K562 (cell line): ENCODE data around the gene HK1. TPM values are rescaled to one million over a fixed set of nuclear protein-coding genes. Genes with fewer than 3 reads are reported as not detected.

Experiments used
- DIDO1 ChIP-seq: fragments of 450-650 bp; IDR thresholded peaks from 2 replicates; pipeline ENCODE4 v1.6.1; 2016; ENCODE audit warnings: low read depth, missing biosample characterization, missing genetic modification characterization
- E2F3 ChIP-seq: fragments of 250-450 bp; sonication (Bioruptor Pico); IDR thresholded peaks from 2 replicates; pipeline ENCODE4 v1.4.0; 2020; ENCODE audit warnings: mild to moderate bottlenecking
- GABPA ChIP-seq: fragments of 200-800 bp; sonication (Bioruptor generic); conservative IDR thresholded peaks from 2 replicates; pipeline ENCODE4 v1.6.1; 2016; ENCODE audit warnings: low read depth, missing genetic modification characterization, missing compliant biosample characterization
- HMG20B ChIP-seq: fragments of 250-450 bp; sonication (Bioruptor Pico); IDR thresholded peaks from 2 replicates; pipeline ENCODE4 v1.5.0; 2021; ENCODE audit warnings: mild to moderate bottlenecking
- HNRNPLL ChIP-seq: fragments of 200-400 bp; formaldehyde crosslinking; IDR thresholded peaks from 2 replicates; pipeline ENCODE4 v1.6.1; 2017; ENCODE audit warnings: low read length, low read depth, mild to moderate bottlenecking; ENCODE audit not compliant: poor library complexity, severe bottlenecking
- HNRNPUL1 ChIP-seq: fragments of 200-400 bp; formaldehyde crosslinking; IDR thresholded peaks from 2 replicates; pipeline ENCODE4 v1.6.1; 2017; ENCODE audit warnings: low read length
- KDM5B ChIP-seq: fragments of 200-600 bp; sonication (generic); IDR thresholded peaks from 2 replicates; pipeline ENCODE4 v1.6.1; 2012; ENCODE audit warnings: low read depth, mild to moderate bottlenecking, moderate library complexity, low read length, control low read depth, inconsistent platforms; ENCODE audit not compliant: insufficient replicate concordance
- MEF2A ChIP-seq: IDR thresholded peaks from 2 replicates; pipeline ENCODE4 v1.6.1; 2011; ENCODE audit warnings: low read depth, mild to moderate bottlenecking, low read length, moderate library complexity; ENCODE audit not compliant: control insufficient read depth
- NELFE ChIP-seq: IDR thresholded peaks from 2 replicates; pipeline ENCODE4 v1.6.1; 2011; ENCODE audit warnings: mild to moderate bottlenecking; ENCODE audit not compliant: insufficient read depth, insufficient read length
- PRPF4 ChIP-seq: fragments of 200-400 bp; formaldehyde crosslinking; IDR thresholded peaks from one replicate; pipeline ENCODE4 v1.6.1; 2017; ENCODE audit warnings: low read length, low read depth, mild to moderate bottlenecking; ENCODE audit not compliant: insufficient read depth, poor library complexity, severe bottlenecking
- TFAM ChIP-seq: fragments of 250-450 bp; sonication (Bioruptor Pico); conservative IDR thresholded peaks from 2 replicates; pipeline ENCODE4 v1.5.0; 2021; ENCODE audit warnings: mild to moderate bottlenecking, moderate library complexity
- polyA plus RNA-seq, 8 experiments: library from polyadenylated mRNA; depleted of rRNA in 4 of 8; stranded (reverse) in 5 of 8; unstranded in 3 of 8; fragments of >200 nt; fragmentation: Nextera tagmentation in 2 of 8; fragmentation: Illumina TruSeq in 1 of 8; extraction: Ambion mirVana in 2 of 8; extraction: Trizol in 1 of 8; gene quantifications; 2 replicates each; pipeline versions ENCODE4 v1.2.1 to v1.2.3, GENCODE V29; 2011 to 2014; ENCODE audit warnings: inconsistent platforms in 1 of 8, missing spikeins in 1 of 8
- total RNA-seq, 7 experiments: library from RNA; depleted of rRNA in 6 of 7; stranded (reverse); fragments of >200 nt in 6 of 7; fragmentation: Illumina TruSeq in 2 of 7; extraction: Trizol in 2 of 7; gene quantifications; 2 replicates each; pipeline versions ENCODE4 v1.2.1 to v1.2.3, GENCODE V29; 2011 to 2021; ENCODE audit warnings: low replicate concordance in 1 of 7
- TF ChIP-seq, protein P1 (sequence below), 2 experiments: IDR thresholded peaks in 1 of 2; conservative IDR thresholded peaks in 1 of 2; 2 replicates each; pipeline ENCODE4 v1.6.1; 2016; ENCODE audit warnings: low read depth in 2 of 2, mild to moderate bottlenecking in 1 of 2, missing compliant biosample characterization in 1 of 2, missing genetic modification characterization in 1 of 2, moderate library complexity in 1 of 2
- TF ChIP-seq, protein P2 (sequence below): IDR thresholded peaks from 2 replicates; pipeline ENCODE4 v1.6.1; 2011; ENCODE audit not compliant: insufficient read length; ENCODE audit errors: extremely low read depth
- TF ChIP-seq, protein P3 (sequence below): sonication (generic); formaldehyde crosslinking; IDR thresholded peaks from 2 replicates; pipeline ENCODE4 v1.8.0; 2023; ENCODE audit warnings: missing genetic modification reagents, mild to moderate bottlenecking, borderline replicate concordance
- TF ChIP-seq, protein P4 (sequence below), 2 experiments: fragments of 450-650 bp; IDR thresholded peaks; 2 replicates each; pipeline ENCODE4 v1.6.1; 2016

Gene HK1
- total and polyA plus RNA-seq, 9 of the 15 experiments (the other 6 are each of a cell fraction or from before 2014, with no cell fraction given), result 29.2 to 444 (median 193) TPM

DNA sequence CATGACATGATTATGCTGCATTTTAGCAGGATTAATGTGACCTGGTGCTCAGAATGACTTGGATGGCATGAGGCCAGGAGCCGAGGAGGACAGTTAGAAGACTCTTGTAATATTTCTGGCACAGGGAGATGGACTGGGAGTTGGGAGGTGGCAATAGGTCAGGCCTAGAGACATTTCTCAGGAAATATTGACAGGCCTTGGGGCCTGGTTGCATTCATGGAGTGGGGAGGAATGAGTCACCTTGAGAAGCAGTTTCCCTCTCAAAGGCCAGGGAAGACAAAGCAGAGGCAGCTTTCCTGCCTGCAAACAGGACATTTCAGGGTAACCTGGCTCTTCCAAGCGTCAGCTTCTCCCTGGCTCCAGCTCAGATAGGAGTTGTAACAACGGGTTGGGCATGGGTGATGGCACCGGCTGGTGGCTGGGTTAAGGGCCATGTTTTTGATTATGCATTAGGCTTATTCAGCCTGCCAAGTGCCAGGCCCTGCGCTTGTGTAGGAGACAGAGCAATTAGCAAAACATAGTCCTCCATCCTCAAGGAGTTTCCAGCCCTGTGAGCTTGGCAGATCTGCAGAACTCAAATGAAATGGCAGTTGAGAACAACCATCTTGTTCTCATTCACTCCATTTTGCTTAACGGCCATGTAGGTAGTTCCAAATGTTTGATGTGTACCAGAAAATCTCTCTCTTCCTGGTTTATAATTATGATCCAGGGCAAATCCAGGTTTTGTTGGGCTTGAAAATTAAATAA is 38.2 kb downstream of the HK1 start (continued):
- TF ChIP-seq, protein P1, sequence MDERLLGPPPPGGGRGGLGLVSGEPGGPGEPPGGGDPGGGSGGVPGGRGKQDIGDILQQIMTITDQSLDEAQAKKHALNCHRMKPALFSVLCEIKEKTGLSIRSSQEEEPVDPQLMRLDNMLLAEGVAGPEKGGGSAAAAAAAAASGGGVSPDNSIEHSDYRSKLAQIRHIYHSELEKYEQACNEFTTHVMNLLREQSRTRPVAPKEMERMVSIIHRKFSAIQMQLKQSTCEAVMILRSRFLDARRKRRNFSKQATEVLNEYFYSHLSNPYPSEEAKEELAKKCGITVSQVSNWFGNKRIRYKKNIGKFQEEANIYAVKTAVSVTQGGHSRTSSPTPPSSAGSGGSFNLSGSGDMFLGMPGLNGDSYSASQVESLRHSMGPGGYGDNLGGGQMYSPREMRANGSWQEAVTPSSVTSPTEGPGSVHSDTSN (CRISPR knock-in tag; IDR thresholded peaks at IDR 0.05; ENCODE audit: low read depth), result no peak
- TF ChIP-seq, protein P1 (tag; conservative IDR thresholded peaks at IDR 0.05; ENCODE audit: low read depth), result peak; percentile 11; the same call in 1 of the 2 replicates
- TF ChIP-seq, protein P2, sequence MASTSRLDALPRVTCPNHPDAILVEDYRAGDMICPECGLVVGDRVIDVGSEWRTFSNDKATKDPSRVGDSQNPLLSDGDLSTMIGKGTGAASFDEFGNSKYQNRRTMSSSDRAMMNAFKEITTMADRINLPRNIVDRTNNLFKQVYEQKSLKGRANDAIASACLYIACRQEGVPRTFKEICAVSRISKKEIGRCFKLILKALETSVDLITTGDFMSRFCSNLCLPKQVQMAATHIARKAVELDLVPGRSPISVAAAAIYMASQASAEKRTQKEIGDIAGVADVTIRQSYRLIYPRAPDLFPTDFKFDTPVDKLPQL, result no peak
- TF ChIP-seq KDM5B (no peak), GABPA (no peak; the same call in 1 of the 2 replicates), HNRNPUL1 (no peak), HMG20B (no peak), E2F3 (CRISPR knock-in tag) (no peak), HNRNPLL (no peak), PRPF4 (no peak), DIDO1 (tag) (no peak), NELFE (no peak), TFAM (CRISPR knock-in tag) (no peak), MEF2A (no peak)
- TF ChIP-seq, protein P3, sequence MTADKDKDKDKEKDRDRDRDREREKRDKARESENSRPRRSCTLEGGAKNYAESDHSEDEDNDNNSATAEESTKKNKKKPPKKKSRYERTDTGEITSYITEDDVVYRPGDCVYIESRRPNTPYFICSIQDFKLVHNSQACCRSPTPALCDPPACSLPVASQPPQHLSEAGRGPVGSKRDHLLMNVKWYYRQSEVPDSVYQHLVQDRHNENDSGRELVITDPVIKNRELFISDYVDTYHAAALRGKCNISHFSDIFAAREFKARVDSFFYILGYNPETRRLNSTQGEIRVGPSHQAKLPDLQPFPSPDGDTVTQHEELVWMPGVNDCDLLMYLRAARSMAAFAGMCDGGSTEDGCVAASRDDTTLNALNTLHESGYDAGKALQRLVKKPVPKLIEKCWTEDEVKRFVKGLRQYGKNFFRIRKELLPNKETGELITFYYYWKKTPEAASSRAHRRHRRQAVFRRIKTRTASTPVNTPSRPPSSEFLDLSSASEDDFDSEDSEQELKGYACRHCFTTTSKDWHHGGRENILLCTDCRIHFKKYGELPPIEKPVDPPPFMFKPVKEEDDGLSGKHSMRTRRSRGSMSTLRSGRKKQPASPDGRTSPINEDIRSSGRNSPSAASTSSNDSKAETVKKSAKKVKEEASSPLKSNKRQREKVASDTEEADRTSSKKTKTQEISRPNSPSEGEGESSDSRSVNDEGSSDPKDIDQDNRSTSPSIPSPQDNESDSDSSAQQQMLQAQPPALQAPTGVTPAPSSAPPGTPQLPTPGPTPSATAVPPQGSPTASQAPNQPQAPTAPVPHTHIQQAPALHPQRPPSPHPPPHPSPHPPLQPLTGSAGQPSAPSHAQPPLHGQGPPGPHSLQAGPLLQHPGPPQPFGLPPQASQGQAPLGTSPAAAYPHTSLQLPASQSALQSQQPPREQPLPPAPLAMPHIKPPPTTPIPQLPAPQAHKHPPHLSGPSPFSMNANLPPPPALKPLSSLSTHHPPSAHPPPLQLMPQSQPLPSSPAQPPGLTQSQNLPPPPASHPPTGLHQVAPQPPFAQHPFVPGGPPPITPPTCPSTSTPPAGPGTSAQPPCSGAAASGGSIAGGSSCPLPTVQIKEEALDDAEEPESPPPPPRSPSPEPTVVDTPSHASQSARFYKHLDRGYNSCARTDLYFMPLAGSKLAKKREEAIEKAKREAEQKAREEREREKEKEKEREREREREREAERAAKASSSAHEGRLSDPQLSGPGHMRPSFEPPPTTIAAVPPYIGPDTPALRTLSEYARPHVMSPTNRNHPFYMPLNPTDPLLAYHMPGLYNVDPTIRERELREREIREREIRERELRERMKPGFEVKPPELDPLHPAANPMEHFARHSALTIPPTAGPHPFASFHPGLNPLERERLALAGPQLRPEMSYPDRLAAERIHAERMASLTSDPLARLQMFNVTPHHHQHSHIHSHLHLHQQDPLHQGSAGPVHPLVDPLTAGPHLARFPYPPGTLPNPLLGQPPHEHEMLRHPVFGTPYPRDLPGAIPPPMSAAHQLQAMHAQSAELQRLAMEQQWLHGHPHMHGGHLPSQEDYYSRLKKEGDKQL (CRISPR knock-in tag), result no peak
- TF ChIP-seq, protein P4, sequence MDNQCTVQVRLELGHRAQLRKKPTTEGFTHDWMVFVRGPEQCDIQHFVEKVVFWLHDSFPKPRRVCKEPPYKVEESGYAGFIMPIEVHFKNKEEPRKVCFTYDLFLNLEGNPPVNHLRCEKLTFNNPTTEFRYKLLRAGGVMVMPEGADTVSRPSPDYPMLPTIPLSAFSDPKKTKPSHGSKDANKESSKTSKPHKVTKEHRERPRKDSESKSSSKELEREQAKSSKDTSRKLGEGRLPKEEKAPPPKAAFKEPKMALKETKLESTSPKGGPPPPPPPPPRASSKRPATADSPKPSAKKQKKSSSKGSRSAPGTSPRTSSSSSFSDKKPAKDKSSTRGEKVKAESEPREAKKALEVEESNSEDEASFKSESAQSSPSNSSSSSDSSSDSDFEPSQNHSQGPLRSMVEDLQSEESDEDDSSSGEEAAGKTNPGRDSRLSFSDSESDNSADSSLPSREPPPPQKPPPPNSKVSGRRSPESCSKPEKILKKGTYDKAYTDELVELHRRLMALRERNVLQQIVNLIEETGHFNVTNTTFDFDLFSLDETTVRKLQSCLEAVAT (IDR thresholded peaks at IDR 0.05), result no peak
